HEK293 (cell line): Measurements from ENCODE around the gene TMEM63B.
"Not testable (repeated sequence)": the region's sequence is repeated elsewhere in the genome, so short reads cannot be mapped to it uniquely, and the experiment has no call there.

Source experiments
- CTCF ChIA-PET: fragments of 350-600 bp; formaldehyde crosslinking; extraction: SDS; loops from one replicate; lab custom pipeline; 2021; ENCODE audit warnings: antibody characterized with exemption; lab: Yijun Ruan, JAX
- POLR2A ChIA-PET: fragments of 300-600 bp; formaldehyde crosslinking; extraction: SDS; loops from one replicate; lab custom pipeline; 2020; ENCODE audit warnings: antibody characterized with exemption, inconsistent platforms; lab: Yijun Ruan, JAX
- H3K27ac ChIP-seq: fragments of 200-500 bp; sonication (Bioruptor generic); 2 replicates; pipeline ENCODE4 v1.5.1; 2014; ENCODE audit warnings: low read depth, low read length, control low read depth, inconsistent platforms; ENCODE audit errors: extremely low read depth
- H3K36me3 ChIP-seq, 2 experiments: fragments of 200-500 bp in 1 of 2; sonication (Bioruptor generic) in 1 of 2; 1 replicate in 1 of 2; 2 replicates in 1 of 2; pipeline ENCODE4 v1.5.1; 2014 to 2017; ENCODE audit warnings: inconsistent platforms in 2 of 2, low read length in 2 of 2; ENCODE audit not compliant: control insufficient read depth in 2 of 2, insufficient read depth in 1 of 2
- H3K4me1 ChIP-seq: fragments of 200-500 bp; sonication (Bioruptor generic); 2 replicates; pipeline ENCODE4 v1.5.1; 2014; ENCODE audit warnings: mild to moderate bottlenecking, low read length, inconsistent platforms; ENCODE audit not compliant: control insufficient read depth, insufficient read depth
- H3K4me3 ChIP-seq: 2 replicates; pipeline ENCODE4 v1.5.1; 2011; ENCODE audit warnings: low read depth, mild to moderate bottlenecking, control low read depth, low read length, moderate library complexity
- H3K9me3 ChIP-seq: fragments of 200-500 bp; sonication (Bioruptor generic); 2 replicates; pipeline ENCODE4 v1.5.1; 2014; ENCODE audit warnings: low read depth, low read length, inconsistent platforms; ENCODE audit not compliant: control insufficient read depth, insufficient read depth
- BCL11A ChIP-seq: fragments of 450-650 bp; formaldehyde crosslinking; IDR thresholded peaks from 2 replicates; pipeline ENCODE4 v1.5.1; 2016; ENCODE audit warnings: low read depth, missing biosample characterization, missing genetic modification characterization
- BCL11B ChIP-seq: fragments of 450-650 bp; formaldehyde crosslinking; IDR thresholded peaks from 2 replicates; pipeline ENCODE4 v1.5.1; 2016; ENCODE audit warnings: low read depth, missing biosample characterization, missing genetic modification characterization
- GLI4 ChIP-seq: fragments of 450-650 bp; formaldehyde crosslinking; IDR thresholded peaks from 2 replicates; pipeline ENCODE4 v1.5.1; 2016; ENCODE audit warnings: missing biosample characterization, missing genetic modification characterization
- KLF1 ChIP-seq: fragments of 450-650 bp; formaldehyde crosslinking; IDR thresholded peaks from 2 replicates; pipeline ENCODE4 v1.5.1; 2016; ENCODE audit warnings: missing biosample characterization, missing genetic modification characterization
- KLF10 ChIP-seq: fragments of 450-650 bp; IDR thresholded peaks from 2 replicates; pipeline ENCODE4 v1.5.1; 2018; ENCODE audit warnings: missing biosample characterization, mild to moderate bottlenecking, missing genetic modification characterization
- REPIN1 ChIP-seq: fragments of 450-650 bp; formaldehyde crosslinking; IDR thresholded peaks from 2 replicates; pipeline ENCODE4 v1.5.1; 2017; ENCODE audit warnings: missing biosample characterization, missing genetic modification characterization, low read depth
- SETDB1 ChIP-seq: IDR thresholded peaks from one replicate; pipeline ENCODE4 v1.6.1; 2017; ENCODE audit warnings: mild to moderate bottlenecking, low read length, moderate library complexity, mixed read lengths; ENCODE audit not compliant: insufficient read length
- YY2 ChIP-seq: fragments of 450-650 bp; formaldehyde crosslinking; IDR thresholded peaks from 2 replicates; pipeline ENCODE4 v1.5.1; 2016; ENCODE audit warnings: missing biosample characterization, missing genetic modification characterization
- ZFP3 ChIP-seq: fragments of 450-650 bp; formaldehyde crosslinking; IDR thresholded peaks from 2 replicates; pipeline ENCODE4 v1.5.1; 2016; ENCODE audit warnings: low read depth, missing biosample characterization, missing genetic modification characterization
- ZFP41 ChIP-seq: fragments of 450-650 bp; formaldehyde crosslinking; IDR thresholded peaks from 2 replicates; pipeline ENCODE4 v1.5.1; 2016; ENCODE audit warnings: missing biosample characterization, missing genetic modification characterization, borderline replicate concordance
- ZNF112 ChIP-seq: fragments of 450-650 bp; formaldehyde crosslinking; IDR thresholded peaks from 2 replicates; pipeline ENCODE4 v1.5.0; 2017; ENCODE audit warnings: missing biosample characterization, missing genetic modification characterization
- ZNF132 ChIP-seq: fragments of 450-650 bp; formaldehyde crosslinking; IDR thresholded peaks from 2 replicates; pipeline ENCODE4 v1.5.1; 2017; ENCODE audit warnings: missing biosample characterization, missing genetic modification characterization, borderline replicate concordance
- ZNF138 ChIP-seq: fragments of 450-650 bp; formaldehyde crosslinking; IDR thresholded peaks from 2 replicates; pipeline ENCODE4 v1.5.1; 2016; ENCODE audit warnings: missing biosample characterization, missing genetic modification characterization, borderline replicate concordance
- ZNF202 ChIP-seq: fragments of 450-650 bp; formaldehyde crosslinking; IDR thresholded peaks from 2 replicates; pipeline ENCODE4 v1.5.1; 2016; ENCODE audit warnings: missing biosample characterization, missing genetic modification characterization, borderline replicate concordance
- ZNF23 ChIP-seq: fragments of 450-650 bp; formaldehyde crosslinking; IDR thresholded peaks from 2 replicates; pipeline ENCODE4 v1.5.1; 2016; ENCODE audit warnings: missing biosample characterization, missing genetic modification characterization, borderline replicate concordance
- ZNF292 ChIP-seq: fragments of 450-650 bp; formaldehyde crosslinking; IDR thresholded peaks from 2 replicates; pipeline ENCODE4 v1.5.1; 2016; ENCODE audit warnings: low read depth, missing biosample characterization, missing genetic modification characterization, borderline replicate concordance
- ZNF354C ChIP-seq: fragments of 450-650 bp; formaldehyde crosslinking; IDR thresholded peaks from 2 replicates; pipeline ENCODE4 v1.5.1; 2016; ENCODE audit warnings: missing biosample characterization, missing genetic modification characterization, low read depth, borderline replicate concordance
- ZNF529 ChIP-seq: fragments of 450-650 bp; formaldehyde crosslinking; IDR thresholded peaks from 2 replicates; pipeline ENCODE4 v1.5.1; 2017; ENCODE audit warnings: missing genetic modification characterization, missing biosample characterization; ENCODE audit not compliant: insufficient replicate concordance
- ZNF585B ChIP-seq: fragments of 450-650 bp; formaldehyde crosslinking; IDR thresholded peaks from 2 replicates; pipeline ENCODE4 v1.5.1; 2016; ENCODE audit warnings: missing biosample characterization, missing genetic modification characterization
- ZNF623 ChIP-seq: fragments of 450-650 bp; formaldehyde crosslinking; IDR thresholded peaks from 2 replicates; pipeline ENCODE4 v1.5.1; 2016; ENCODE audit warnings: missing biosample characterization, missing genetic modification characterization
- ZNF629 ChIP-seq: fragments of 450-650 bp; formaldehyde crosslinking; IDR thresholded peaks from 2 replicates; pipeline ENCODE4 v1.5.1; 2017; ENCODE audit warnings: missing biosample characterization, missing genetic modification characterization
- ZNF707 ChIP-seq: fragments of 450-650 bp; formaldehyde crosslinking; IDR thresholded peaks from 2 replicates; pipeline ENCODE4 v1.5.1; 2016; ENCODE audit warnings: missing biosample characterization, missing genetic modification characterization
- ZNF791 ChIP-seq: fragments of 450-650 bp; formaldehyde crosslinking; IDR thresholded peaks from 2 replicates; pipeline ENCODE4 v1.5.1; 2016; ENCODE audit warnings: missing biosample characterization, missing genetic modification characterization
- ZNF792 ChIP-seq: fragments of 450-650 bp; formaldehyde crosslinking; IDR thresholded peaks from 2 replicates; pipeline ENCODE4 v1.5.1; 2016; ENCODE audit warnings: missing biosample characterization, missing genetic modification characterization

TMEM63B gene

DNA sequence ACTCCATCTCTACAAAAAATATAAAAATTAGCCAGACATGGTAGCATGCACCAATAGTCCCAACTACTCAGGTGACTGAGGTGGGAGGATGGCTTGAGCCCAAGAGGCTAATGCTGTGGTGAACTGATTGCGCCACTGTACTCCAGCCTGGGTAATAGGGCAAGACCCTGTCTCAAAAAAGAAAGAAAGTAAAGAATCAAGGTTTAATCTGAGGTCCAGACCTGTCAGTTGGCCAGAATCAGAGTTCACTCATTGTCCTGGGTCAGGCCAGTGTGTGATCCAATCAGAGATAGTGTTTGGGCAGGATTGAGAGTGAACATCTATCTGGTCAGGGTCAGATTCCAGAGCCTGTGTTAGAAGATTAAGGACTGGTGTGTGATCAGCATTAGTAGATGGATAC is 15.5 kb downstream of the TMEM63B start:
- H3K4me1 ChIP-seq, result no peaks in the 10 kb centered on the region
- H3K9me3 ChIP-seq, result no peaks in the 10 kb centered on the region
- H3K36me3 ChIP-seq, result peaks cover 25 to 68% of the 10 kb centered on the region in 2 experiments; a peak in 2 of 3 replicates
- ChIA-PET POLR2A (interaction anchor here (1.2 kb wide), 1 partner anchor 9 kb away, joined by 3 read pairs; no protein-coding TSS in a partner anchor), CTCF (interaction anchor here (0.9 to 2.6 kb wide), 3 partner anchors 8 to 99 kb away, joined by 5 to 13 read pairs (median 5); no protein-coding TSS in a partner anchor)
- H3K4me3 ChIP-seq, result no peak overlapping the region
- no peak overlapping the region for H3K27ac ChIP-seq
- TF ChIP-seq ZNF23, result no peak
- TF ChIP-seq YY2 (tag by site-specific recombination), result no peak
- TF ChIP-seq ZNF707, result no peak
- TF ChIP-seq KLF10, result no peak
- TF ChIP-seq ZNF791 (tag by site-specific recombination), result no peak

DNA sequence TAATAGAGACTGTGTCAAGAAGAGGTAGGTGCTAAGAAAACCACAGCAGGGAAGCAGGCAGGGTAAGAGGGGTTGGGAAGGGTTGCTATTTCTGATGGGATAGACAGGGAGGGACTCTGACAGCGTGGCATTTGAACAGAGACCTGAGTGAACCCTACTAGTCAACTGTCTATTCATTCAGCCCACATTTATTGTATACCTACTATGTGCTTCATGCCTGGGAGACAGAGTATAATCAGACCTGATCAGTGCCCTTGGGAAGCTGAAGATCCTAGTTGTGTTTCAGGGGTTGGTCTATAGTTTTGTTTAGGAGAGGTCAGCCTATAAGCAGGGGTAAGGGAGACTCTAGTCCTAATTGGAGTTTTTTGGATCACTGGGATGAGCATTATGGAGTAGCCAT is 16.4 kb downstream of the TMEM63B start:
- CTCF ChIA-PET, result interaction anchor here (0.7 to 2.6 kb wide), 4 partner anchors 8 to 91 kb away, joined by 3 to 13 read pairs (median 4); no protein-coding TSS in a partner anchor
- POLR2A ChIA-PET, result no interaction called here
- no peaks in the 10 kb centered on the region for H3K9me3 ChIP-seq
- no peak overlapping the region for H3K27ac ChIP-seq
- H3K4me1 ChIP-seq, result no peaks in the 10 kb centered on the region
- TF ChIP-seq ZFP41 (tag by site-specific recombination), result no peak
- TF ChIP-seq KLF1, result no peak
- TF ChIP-seq ZNF354C (tag by site-specific recombination), result no peak
- TF ChIP-seq ZFP3 (tag by site-specific recombination), result no peak
- TF ChIP-seq ZNF529, result no peak
- TF ChIP-seq ZNF202 (tag by site-specific recombination), result no peak
- TF ChIP-seq SETDB1, result no peak
- TF ChIP-seq ZNF138 (tag by site-specific recombination), result no peak
- TF ChIP-seq GLI4, result no peak
- no peak for TF ChIP-seq ZNF623 (tag by site-specific recombination)
- TF ChIP-seq ZNF292, result no peak
- TF ChIP-seq ZNF112 (tag by site-specific recombination), result no peak
- TF ChIP-seq ZNF629 (tag by site-specific recombination), result no peak
- TF ChIP-seq ZNF132 (tag by site-specific recombination), result no peak
- TF ChIP-seq ZNF585B (tag by site-specific recombination), result no peak
- TF ChIP-seq, all 188 proteins: peak for 0
- H3K36me3 ChIP-seq, result peaks cover 24 to 76% of the 10 kb centered on the region in 2 experiments; a peak in 2 of 3 replicates
- no peak overlapping the region for H3K4me3 ChIP-seq

DNA sequence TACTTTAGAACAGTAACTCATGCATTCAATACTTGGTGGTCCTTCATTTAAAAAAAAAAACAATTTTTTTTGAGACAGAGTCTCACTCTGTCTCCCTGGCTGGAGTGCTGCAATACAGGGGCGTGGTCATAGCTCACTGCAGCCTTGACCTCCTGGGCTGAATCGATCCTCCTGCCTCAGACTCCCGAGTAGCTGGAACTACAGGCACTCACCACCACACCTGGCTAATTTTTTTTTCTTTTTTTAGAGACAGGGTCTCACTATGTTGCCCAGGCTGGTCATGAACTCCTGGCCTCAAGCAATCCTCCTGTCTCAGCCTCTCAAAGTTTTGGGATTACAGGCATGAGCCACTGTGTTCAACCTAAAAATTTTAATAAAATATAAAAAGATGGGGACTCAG is 17.2 kb downstream of the TMEM63B start:
- not testable (repeated sequence) for H3K27ac ChIP-seq, H3K4me3 ChIP-seq, H3K9me3 ChIP-seq, H3K4me1 ChIP-seq
- ChIA-PET CTCF (interaction anchor here (0.6 to 2.6 kb wide), 3 partner anchors 28 to 122 kb away, joined by 3 to 13 read pairs (median 6); no protein-coding TSS in a partner anchor), POLR2A (interaction anchor here (0.7 kb wide), 2 partner anchors 49 to 480 kb away, joined by 3 to 4 read pairs; no protein-coding TSS in a partner anchor)
- H3K36me3 ChIP-seq, result peaks cover 21 to 79% of the 10 kb centered on the region in 2 experiments; a peak in 2 of 3 replicates

DNA sequence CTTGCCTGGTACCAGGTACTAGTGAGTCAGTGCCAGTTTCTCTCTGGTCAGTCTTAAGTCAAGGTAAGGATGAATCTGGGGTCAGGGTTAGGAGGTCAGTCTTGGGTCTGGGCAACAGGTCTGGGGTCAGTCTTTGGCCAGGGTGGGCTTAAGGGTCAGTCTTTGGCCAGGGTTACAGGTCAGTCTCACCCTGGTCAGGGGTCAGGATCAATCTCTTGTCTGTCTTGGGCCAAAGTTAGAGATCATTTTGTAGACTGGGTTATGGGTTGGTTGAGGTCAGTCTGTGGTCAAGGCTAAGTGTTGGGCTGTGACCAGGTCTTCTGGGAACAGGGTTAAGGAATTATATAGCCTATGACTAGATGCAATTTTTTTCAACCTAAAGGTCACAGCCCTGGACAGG is 18.5 kb downstream of the TMEM63B start:
- Histone ChIP-seq H3K27ac (no peak overlapping the region), H3K4me3 (no peak overlapping the region), H3K9me3 (no peaks in the 10 kb centered on the region), H3K4me1 (no peaks in the 10 kb centered on the region), H3K36me3 (peaks cover 18 to 73% of the 10 kb centered on the region in 2 experiments; a peak in 2 of 3 replicates)
- ChIA-PET POLR2A (no interaction called here), CTCF (interaction anchor here (0.6 to 0.7 kb wide), 2 partner anchors 92 to 1594 kb away, joined by 4 to 6 read pairs; no protein-coding TSS in a partner anchor)
- TF ChIP-seq BCL11A (tag by site-specific recombination), result peak; percentile 59; the same call in 1 of the 2 replicates
- TF ChIP-seq ZNF792, result no peak
- no peak for TF ChIP-seq REPIN1 (tag by site-specific recombination)
- peak; percentile 97 for TF ChIP-seq BCL11B (tag by site-specific recombination)
